ENCODE data around the gene PXMP2.

- TF ChIP-seq EZH2 (IDR thresholded peaks at IDR 0.05; ENCODE audit: low read length, unreplicated experiment) (no peak), CTCF (conservative IDR thresholded peaks at IDR 0.05; ENCODE audit: low read depth, low read length) (no peak)
Measured at GRCh38 chr12:132726386-132726785, 39.0 kb downstream of the PXMP2 start.
